Stimulated activated CD4-positive, alpha-beta T cell treated with anti-CD3 and anti-CD28 coated beads, Interleukin-4, amount 100 ng/mL, for 48 hours (primary cell): Measurements from ENCODE around the gene PDPR.
"Not testable (repeated sequence)": the region's sequence is repeated elsewhere in the genome, so short reads cannot be mapped to it uniquely, and the experiment has no call there.

Experiments
- DNase-seq, 2 donors: peaks; one replicate each; pipeline ENCODE4 v3.0.0-alpha.2; 2020; ENCODE audit warnings: low read depth in 2 of 2

PDPR gene

GRCh38 chr16:70128844-70129243 lies 14.7 kb downstream of the PDPR start:
- not testable (repeated sequence) for DNase-seq

GRCh38 chr16:70135796-70136195 lies 21.7 kb downstream of the PDPR start:
- DNase-seq: not testable (repeated sequence)

- not testable (repeated sequence) for DNase-seq
Measured at GRCh38 chr16:70136595-70136994, 22.5 kb downstream of the PDPR start.

- DNase-seq: not testable (repeated sequence)
Measured at GRCh38 chr16:70142739-70143138, 28.6 kb downstream of the PDPR start.

- not testable (repeated sequence) for DNase-seq
Measured at GRCh38 chr16:70143231-70143895, 29.2 kb downstream of the PDPR start.

GRCh38 chr16:70147853-70148252 lies 33.7 kb downstream of the PDPR start:
- not testable (repeated sequence) for DNase-seq

GRCh38 chr16:70148453-70148852 lies 34.3 kb downstream of the PDPR start:
- DNase-seq: not testable (repeated sequence)

GRCh38 chr16:70149296-70149695 lies 35.2 kb downstream of the PDPR start:
- DNase-seq: not testable (repeated sequence)

GRCh38 chr16:70151391-70151790 lies 37.3 kb downstream of the PDPR start:
- DNase-seq: no peak

GRCh38 chr16:70151941-70152509 lies 37.9 kb downstream of the PDPR start:
- no peak for DNase-seq

- DNase-seq: no peak
Measured at GRCh38 chr16:70152578-70153302, 38.6 kb downstream of the PDPR start.

GRCh38 chr16:70154736-70155135 lies 40.6 kb downstream of the PDPR start:
- DNase-seq: not testable (repeated sequence)

- DNase-seq: no peak
Measured at GRCh38 chr16:70156207-70156978, 42.3 kb downstream of the PDPR start.

- DNase-seq: no peak
Measured at GRCh38 chr16:70157105-70157476, 43.0 kb downstream of the PDPR start.

GRCh38 chr16:70157477-70158260 lies 43.5 kb downstream of the PDPR start:
- DNase-seq: no peak

GRCh38 chr16:70158261-70158939 lies 44.3 kb downstream of the PDPR start:
- no peak for DNase-seq

- DNase-seq: no peak
Measured at GRCh38 chr16:70159355-70160348, 45.5 kb downstream of the PDPR start.

- no peak for DNase-seq
Measured at GRCh38 chr16:70160388-70160787, 46.3 kb downstream of the PDPR start.

- no peak for DNase-seq
Measured at GRCh38 chr16:70160821-70161220, 46.7 kb downstream of the PDPR start.

- no peak for DNase-seq
Measured at GRCh38 chr16:70161350-70161749, 47.2 kb downstream of the PDPR start.
